ENCODE data around the gene C5orf46. TPM values are rescaled to one million over a fixed set of nuclear protein-coding genes. Genes with fewer than 3 reads are reported as not detected.
"Not testable (repeated sequence)": the region's sequence is repeated elsewhere in the genome, so short reads cannot be mapped to it uniquely, and the experiment has no call there.

The C5orf46 gene
- total RNA-seq, 1 donor from 2014 or later, result not detected

DNA sequence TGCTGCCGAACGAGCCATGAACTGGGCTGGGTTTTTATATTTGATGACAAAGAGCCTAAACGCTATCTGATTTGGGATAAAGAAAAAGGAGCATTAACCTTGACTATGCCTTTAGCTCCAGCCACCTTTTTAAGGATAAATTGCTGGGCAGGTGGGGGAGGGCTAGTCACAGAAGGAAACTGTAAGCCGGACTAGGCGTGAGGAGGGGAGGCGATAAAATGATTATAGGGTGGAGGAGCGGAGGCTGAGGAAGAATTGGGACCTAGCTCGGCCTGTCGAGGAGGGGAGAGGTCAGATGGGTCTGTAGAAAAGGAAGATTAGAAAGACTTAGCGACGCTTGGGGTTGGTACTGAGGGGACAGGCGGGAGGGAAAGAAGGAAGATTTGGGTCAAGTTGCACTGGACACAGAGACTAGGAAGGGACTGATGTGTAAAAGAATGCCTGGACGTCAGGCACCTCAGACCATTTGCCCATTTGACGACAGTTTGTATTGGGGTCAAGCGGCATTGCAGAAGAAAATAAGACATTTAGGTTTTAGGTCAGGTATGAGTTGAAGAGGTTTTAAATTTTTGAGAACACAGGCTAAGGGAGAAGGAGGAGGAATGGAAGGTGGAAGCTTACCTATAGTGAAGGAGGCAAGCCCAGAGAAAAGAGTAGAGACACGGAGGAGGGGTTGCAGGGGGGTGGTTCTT is 33.4 kb downstream of the C5orf46 start:
- H3K27ac Mint-ChIP-seq; H2AFZ ChIP-seq (replicated peaks); H3K27ac ChIP-seq; H3K4me3 Mint-ChIP-seq; DNase-seq (ENCODE audit: low spot score); H3K27me3 Mint-ChIP-seq (ENCODE audit: insufficient read depth, low read depth); H3K9me3 ChIP-seq (ENCODE audit: low read depth); H4K20me1 ChIP-seq (ENCODE audit: low read depth); H3K79me2 ChIP-seq (ENCODE audit: low read depth); H3K4me3 ChIP-seq; H3K9ac ChIP-seq; H3K36me3 ChIP-seq; H3K36me3 Mint-ChIP-seq: not testable (repeated sequence)
- TF ChIP-seq EZH2phosphoT487 (IDR thresholded peaks at IDR 0.05) (peak; percentile 63), EZH2 (IDR thresholded peaks at IDR 0.05) (peak; percentile 57)
- Histone ChIP-seq H3F3A (ENCODE audit: low read depth) (peaks cover 25% of the 10 kb centered on the region), H3K27me3 (peaks cover 50% of the 10 kb centered on the region), H3K4me2 (peak overlapping the region; percentile 43), H3K4me1 (peaks cover 36% of the 10 kb centered on the region)
- Mint-ChIP-seq H3K4me1 (peaks cover 44% of the 10 kb centered on the region), H3K9me3 (peaks cover 13% of the 10 kb centered on the region)

DNA sequence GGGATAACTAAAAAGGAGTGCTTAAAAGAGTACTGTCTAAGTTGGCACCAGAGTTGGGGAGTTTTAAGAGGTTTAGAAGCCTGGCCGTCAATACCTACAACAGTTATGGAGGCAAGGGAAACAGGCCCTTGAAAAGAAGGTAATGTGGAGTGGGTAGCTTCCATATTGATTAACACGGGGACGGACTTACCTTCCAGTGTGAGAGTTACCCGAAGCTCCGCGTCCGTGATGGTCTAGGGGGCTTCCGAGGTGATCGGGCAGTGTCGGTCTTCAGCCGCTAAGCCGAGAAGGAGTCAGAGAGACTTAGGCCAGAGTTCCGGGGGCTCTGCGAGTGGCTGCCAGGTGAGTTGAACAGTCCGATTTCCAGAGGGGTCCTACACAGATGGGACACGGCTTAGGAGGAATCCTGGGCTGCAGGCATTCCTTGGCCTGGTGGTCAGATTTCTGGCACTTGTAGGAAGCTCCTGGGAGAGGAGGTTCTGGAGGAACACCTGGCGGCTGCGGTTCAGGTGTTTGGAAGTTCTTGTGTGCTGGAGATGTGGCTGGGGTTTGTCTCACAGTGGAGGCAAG is 34.3 kb downstream of the C5orf46 start:
- H3K4me3 ChIP-seq; H3K9me3 ChIP-seq (ENCODE audit: low read depth); H3K36me3 ChIP-seq; H3K36me3 Mint-ChIP-seq; H3K9ac ChIP-seq; H2AFZ ChIP-seq (replicated peaks); DNase-seq (ENCODE audit: low spot score); H3K79me2 ChIP-seq (ENCODE audit: low read depth); H3K4me3 Mint-ChIP-seq; H3K27ac Mint-ChIP-seq; H3K27ac ChIP-seq; H3K27me3 Mint-ChIP-seq (ENCODE audit: insufficient read depth, low read depth); H4K20me1 ChIP-seq (ENCODE audit: low read depth): not testable (repeated sequence)
- peaks cover 50% of the 10 kb centered on the region for H3K27me3 ChIP-seq
- peaks cover 25% of the 10 kb centered on the region for H3F3A ChIP-seq (ENCODE audit: low read depth)
- peaks cover 36% of the 10 kb centered on the region for H3K4me1 ChIP-seq
- H3K9me3 Mint-ChIP-seq, result peaks cover 13% of the 10 kb centered on the region
- peak overlapping the region; percentile 22 for H3K4me2 ChIP-seq
- H3K4me1 Mint-ChIP-seq, result peaks cover 44% of the 10 kb centered on the region

DNA sequence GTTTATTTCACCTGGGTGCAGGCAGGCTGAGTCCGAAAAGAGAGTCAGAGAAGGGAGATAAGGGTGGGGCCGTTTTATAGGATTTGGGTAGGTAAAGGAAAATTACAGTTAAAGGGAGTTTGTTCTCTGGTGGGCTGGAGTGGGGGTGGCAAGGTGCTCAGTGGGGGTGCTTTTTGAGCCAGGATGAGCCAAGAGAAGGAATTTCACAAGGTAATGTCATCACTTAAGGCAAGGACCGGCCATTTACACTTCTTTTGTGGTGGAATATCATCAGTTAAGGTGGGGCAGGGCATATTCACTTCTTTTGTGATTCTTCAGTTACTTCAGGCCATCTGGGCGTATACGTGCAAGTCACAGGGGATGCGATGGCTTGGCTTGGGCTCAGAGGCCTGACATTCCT is 36.4 kb downstream of the C5orf46 start:
- Mint-ChIP-seq H3K9me3 (peaks cover 13% of the 10 kb centered on the region), H3K4me1 (peaks cover 36% of the 10 kb centered on the region)
- H3K9ac ChIP-seq; H3K27ac ChIP-seq; H3K36me3 ChIP-seq; H4K20me1 ChIP-seq (ENCODE audit: low read depth); H3K79me2 ChIP-seq (ENCODE audit: low read depth); H3K36me3 Mint-ChIP-seq; H3K27ac Mint-ChIP-seq; H2AFZ ChIP-seq (replicated peaks); H3K9me3 ChIP-seq (ENCODE audit: low read depth); H3K27me3 Mint-ChIP-seq (ENCODE audit: insufficient read depth, low read depth); H3K4me3 Mint-ChIP-seq; DNase-seq (ENCODE audit: low spot score); H3K4me3 ChIP-seq: not testable (repeated sequence)
- Histone ChIP-seq H3K4me1 (peaks cover 30% of the 10 kb centered on the region), H3K4me2 (peak overlapping the region; percentile 39), H3K27me3 (peaks cover 50% of the 10 kb centered on the region), H3F3A (ENCODE audit: low read depth) (peaks cover 17% of the 10 kb centered on the region)

DNA sequence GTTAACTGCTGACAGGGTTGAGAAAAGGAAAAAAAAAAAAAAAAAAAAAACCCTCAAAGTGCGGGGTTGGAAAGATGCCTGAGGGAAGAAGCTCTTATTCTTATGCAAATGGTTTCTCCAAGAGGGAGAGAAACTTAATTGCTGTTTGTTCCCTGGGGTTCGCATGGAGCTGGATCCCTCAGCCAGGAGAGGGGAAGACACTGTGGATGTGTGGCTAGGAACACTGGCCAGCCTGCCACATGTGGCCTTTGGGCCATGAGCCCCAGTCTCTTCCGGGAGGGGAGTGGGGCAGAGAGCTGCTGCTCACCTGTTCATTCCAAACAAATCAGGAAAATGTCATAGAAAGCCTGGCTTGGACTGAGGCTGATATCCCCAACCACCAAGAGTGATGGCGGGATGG is 37.2 kb downstream of the C5orf46 start:
- peak overlapping the region; percentile 1 for H3K4me3 ChIP-seq
- Mint-ChIP-seq H3K4me3 (no peak overlapping the region), H3K4me1 (peaks cover 28% of the 10 kb centered on the region), H3K27me3 (ENCODE audit: insufficient read depth, low read depth) (peaks cover 4% of the 10 kb centered on the region), H3K9me3 (peaks cover 13% of the 10 kb centered on the region), H3K36me3 (no peaks in the 10 kb centered on the region), H3K27ac (peak overlapping the region; percentile 24)
- H3K9ac ChIP-seq, result no peak overlapping the region
- H3F3A ChIP-seq (ENCODE audit: low read depth), result peaks cover 11% of the 10 kb centered on the region
- H3K27me3 ChIP-seq, result peaks cover 43% of the 10 kb centered on the region
- H3K9me3 ChIP-seq (ENCODE audit: low read depth), result no peaks in the 10 kb centered on the region
- H3K4me1 ChIP-seq, result peaks cover 22% of the 10 kb centered on the region
- H3K36me3 ChIP-seq, result no peaks in the 10 kb centered on the region
- DNase-seq (ENCODE audit: low spot score), result peak; percentile 60
- no peaks in the 10 kb centered on the region for H3K79me2 ChIP-seq (ENCODE audit: low read depth)
- H3K4me2 ChIP-seq, result peak overlapping the region; percentile 39
- H3K27ac ChIP-seq, result no peak overlapping the region
- no peaks in the 10 kb centered on the region for H4K20me1 ChIP-seq (ENCODE audit: low read depth)
- TF ChIP-seq, protein P1, sequence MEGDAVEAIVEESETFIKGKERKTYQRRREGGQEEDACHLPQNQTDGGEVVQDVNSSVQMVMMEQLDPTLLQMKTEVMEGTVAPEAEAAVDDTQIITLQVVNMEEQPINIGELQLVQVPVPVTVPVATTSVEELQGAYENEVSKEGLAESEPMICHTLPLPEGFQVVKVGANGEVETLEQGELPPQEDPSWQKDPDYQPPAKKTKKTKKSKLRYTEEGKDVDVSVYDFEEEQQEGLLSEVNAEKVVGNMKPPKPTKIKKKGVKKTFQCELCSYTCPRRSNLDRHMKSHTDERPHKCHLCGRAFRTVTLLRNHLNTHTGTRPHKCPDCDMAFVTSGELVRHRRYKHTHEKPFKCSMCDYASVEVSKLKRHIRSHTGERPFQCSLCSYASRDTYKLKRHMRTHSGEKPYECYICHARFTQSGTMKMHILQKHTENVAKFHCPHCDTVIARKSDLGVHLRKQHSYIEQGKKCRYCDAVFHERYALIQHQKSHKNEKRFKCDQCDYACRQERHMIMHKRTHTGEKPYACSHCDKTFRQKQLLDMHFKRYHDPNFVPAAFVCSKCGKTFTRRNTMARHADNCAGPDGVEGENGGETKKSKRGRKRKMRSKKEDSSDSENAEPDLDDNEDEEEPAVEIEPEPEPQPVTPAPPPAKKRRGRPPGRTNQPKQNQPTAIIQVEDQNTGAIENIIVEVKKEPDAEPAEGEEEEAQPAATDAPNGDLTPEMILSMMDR (IDR thresholded peaks at IDR 0.05), result no peak
- TF ChIP-seq EZH2 (IDR thresholded peaks at IDR 0.05), result no peak
- TF ChIP-seq EZH2phosphoT487 (IDR thresholded peaks at IDR 0.05), result no peak
- no peak overlapping the region for H2AFZ ChIP-seq (replicated peaks)

Data from neural progenitor cell (in vitro differentiated cells).